Stomach smooth muscle (tissue), 2 donors: ENCODE measurements around the gene MAP3K2.

Source experiments
- H3K27ac ChIP-seq: one replicate; pipeline ENCODE4 v1.7.0; 2013; ENCODE audit warnings: mild to moderate bottlenecking, low read length, inconsistent platforms
- H3K27me3 ChIP-seq, 2 donors: one replicate each; pipeline ENCODE4 v1.7.0; 2013; ENCODE audit warnings: low read length in 2 of 2; ENCODE audit not compliant: insufficient read depth in 2 of 2, control insufficient read depth in 1 of 2
- H3K36me3 ChIP-seq, 2 donors: one replicate each; pipeline ENCODE4 v1.7.0; 2013; ENCODE audit warnings: low read length in 2 of 2; ENCODE audit not compliant: control insufficient read depth in 2 of 2, insufficient read depth in 2 of 2
- H3K4me1 ChIP-seq: one replicate; pipeline ENCODE4 v1.7.0; 2013; ENCODE audit warnings: low read length; ENCODE audit not compliant: control insufficient read depth, insufficient read depth
- H3K4me3 ChIP-seq, 2 donors: one replicate each; pipeline ENCODE4 v1.7.0; 2013; ENCODE audit warnings: low read length in 2 of 2
- H3K9ac ChIP-seq, 2 donors: one replicate each; pipeline ENCODE4 v1.7.0; 2013; ENCODE audit warnings: low read length in 2 of 2, mild to moderate bottlenecking in 1 of 2
- H3K9me3 ChIP-seq, 2 donors: one replicate each; pipeline ENCODE4 v1.7.0; 2013; ENCODE audit warnings: low read length in 2 of 2; ENCODE audit not compliant: control insufficient read depth in 2 of 2
- donor health status: healthy.
- donor health status: Pancreatic carcinoma.

Gene MAP3K2

DNA sequence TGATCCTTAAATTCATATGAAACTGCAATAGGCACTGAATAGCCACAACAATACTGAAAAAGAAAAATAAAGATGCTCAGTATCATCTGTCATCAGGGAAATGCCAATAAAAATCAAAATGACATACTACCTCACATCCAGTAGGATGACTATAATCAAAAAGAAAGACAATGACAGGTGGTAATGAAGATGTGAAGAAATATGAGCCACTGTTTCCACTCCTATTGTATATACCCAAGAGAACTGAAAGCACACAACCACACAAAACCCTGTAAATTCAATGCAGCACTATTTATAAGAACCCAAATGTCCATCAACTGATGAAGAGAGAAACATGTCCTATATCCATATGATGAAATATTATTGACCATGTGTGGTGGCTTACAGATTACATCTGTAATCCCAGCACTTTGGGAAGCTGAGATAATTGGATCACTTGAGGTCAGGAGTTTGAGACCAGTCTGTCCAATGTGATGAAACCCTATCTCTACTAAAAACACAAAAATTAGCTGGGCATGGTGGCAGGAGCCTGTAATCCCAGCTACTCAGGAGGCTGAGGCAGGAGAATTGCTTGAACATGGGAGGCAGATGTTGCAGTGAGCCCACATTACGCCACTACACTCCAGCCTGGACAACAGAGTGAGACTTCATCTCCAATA lies 39.9 kb downstream of the MAP3K2 start:
- Histone ChIP-seq H3K4me1 (no peaks in the 10 kb centered on the region), H3K9ac (no peak overlapping the region), H3K27me3 (no peaks in the 10 kb centered on the region), H3K4me3 (no peak overlapping the region), H3K36me3 (no peaks in the 10 kb centered on the region), H3K27ac (no peak overlapping the region), H3K9me3 (no peaks in the 10 kb centered on the region)

DNA sequence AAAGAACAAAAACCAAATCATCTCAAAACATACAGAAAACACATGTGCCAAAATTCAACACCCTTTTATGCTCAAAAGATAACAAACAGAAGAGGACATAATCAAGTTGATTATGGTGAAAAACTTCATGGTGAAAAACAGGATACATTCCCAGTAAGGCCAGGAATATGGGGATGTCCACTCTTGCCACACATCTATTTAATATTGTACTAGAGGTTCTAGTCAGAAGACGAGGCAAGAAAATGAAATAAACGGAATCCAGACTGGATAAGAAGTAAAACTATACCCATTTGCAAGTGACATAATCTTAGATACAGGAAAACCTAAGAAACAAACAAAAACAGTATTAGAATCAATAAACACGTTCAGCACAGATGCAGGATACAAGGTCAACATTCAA lies 40.8 kb downstream of the MAP3K2 start:
- Histone ChIP-seq H3K27ac (no peak overlapping the region), H3K36me3 (peaks cover 0 to 5% of the 10 kb centered on the region in 2 donors), H3K9me3 (no peaks in the 10 kb centered on the region), H3K9ac (no peak overlapping the region), H3K4me3 (no peak overlapping the region), H3K27me3 (no peaks in the 10 kb centered on the region), H3K4me1 (no peaks in the 10 kb centered on the region)

DNA sequence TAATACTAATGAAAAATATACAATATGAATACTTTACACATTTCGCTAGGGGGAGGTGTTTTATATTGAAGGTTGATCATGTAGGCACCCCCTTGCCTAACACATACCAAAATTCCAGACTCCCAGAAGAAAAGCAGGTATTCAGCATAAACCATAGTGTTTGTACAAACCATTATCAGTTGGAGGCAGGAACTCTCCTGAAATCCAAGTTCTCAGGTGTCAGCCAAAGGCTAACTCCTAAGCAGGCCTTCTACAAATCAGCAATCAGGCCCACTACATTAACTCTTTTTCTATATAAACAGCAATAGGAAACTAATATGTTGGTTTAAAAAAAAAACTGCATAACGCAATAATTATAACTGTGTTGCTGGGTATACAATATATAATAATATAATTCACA lies 44.5 kb downstream of the MAP3K2 start:
- Histone ChIP-seq H3K4me3 (no peak overlapping the region), H3K9ac (no peak overlapping the region), H3K9me3 (no peaks in the 10 kb centered on the region)

DNA sequence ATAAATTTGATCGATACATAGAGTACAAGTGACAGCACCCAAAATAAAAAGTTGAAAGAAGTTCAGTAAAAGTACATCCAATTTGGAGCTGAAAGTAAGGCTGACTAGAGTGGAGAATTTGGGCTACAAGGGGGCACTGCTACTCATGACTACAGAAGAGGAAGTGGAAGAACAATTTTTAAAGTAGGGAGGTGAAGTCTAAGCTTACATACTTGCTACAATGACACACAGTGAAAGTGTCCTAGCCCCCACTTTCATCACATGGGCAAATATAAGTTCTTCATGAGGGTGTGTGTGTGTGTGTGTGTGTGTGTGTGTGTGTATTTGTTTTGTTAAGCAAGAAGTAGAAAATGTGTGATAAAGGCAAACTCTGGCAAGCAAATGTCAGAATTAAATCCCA lies 45.7 kb downstream of the MAP3K2 start:
- H3K36me3 ChIP-seq, result peaks cover under 1 to 6% of the 10 kb centered on the region in 2 donors

More for the DNA sequence above, 44.5 kb downstream of the MAP3K2 start:
- Histone ChIP-seq H3K27ac (no peak overlapping the region), H3K4me1 (no peaks in the 10 kb centered on the region), H3K27me3 (no peaks in the 10 kb centered on the region), H3K36me3 (peaks cover 0 to 6% of the 10 kb centered on the region in 2 donors)

DNA sequence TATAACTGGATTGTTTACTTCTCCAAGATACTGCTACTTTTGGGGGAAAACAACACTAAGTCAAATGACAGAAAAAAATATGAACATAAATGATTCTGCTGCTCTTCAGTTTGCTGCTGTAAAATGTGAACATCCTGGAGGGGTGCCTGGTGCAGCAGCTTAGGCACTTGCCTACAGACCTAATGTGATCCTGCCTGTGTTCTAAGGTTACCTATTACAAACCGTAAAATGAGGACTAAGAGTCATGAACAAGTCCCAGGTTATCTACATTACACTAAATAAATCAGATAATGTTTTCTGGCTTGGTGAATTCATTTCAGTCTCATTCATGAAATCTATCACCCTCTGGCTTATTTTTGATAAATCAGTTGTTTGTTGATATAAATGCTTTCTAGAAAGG lies 55.4 kb downstream of the MAP3K2 start:
- Histone ChIP-seq H3K4me1 (no peaks in the 10 kb centered on the region), H3K9me3 (no peaks in the 10 kb centered on the region), H3K4me3 (no peak overlapping the region), H3K9ac (no peak overlapping the region), H3K27ac (no peak overlapping the region), H3K36me3 (peaks cover 3 to 7% of the 10 kb centered on the region in 2 donors), H3K27me3 (no peaks in the 10 kb centered on the region)

More for the DNA sequence above, 45.7 kb downstream of the MAP3K2 start:
- Histone ChIP-seq H3K27me3 (no peaks in the 10 kb centered on the region), H3K9ac (no peak overlapping the region), H3K27ac (no peak overlapping the region), H3K4me1 (no peaks in the 10 kb centered on the region), H3K9me3 (no peaks in the 10 kb centered on the region), H3K4me3 (no peak overlapping the region)

DNA sequence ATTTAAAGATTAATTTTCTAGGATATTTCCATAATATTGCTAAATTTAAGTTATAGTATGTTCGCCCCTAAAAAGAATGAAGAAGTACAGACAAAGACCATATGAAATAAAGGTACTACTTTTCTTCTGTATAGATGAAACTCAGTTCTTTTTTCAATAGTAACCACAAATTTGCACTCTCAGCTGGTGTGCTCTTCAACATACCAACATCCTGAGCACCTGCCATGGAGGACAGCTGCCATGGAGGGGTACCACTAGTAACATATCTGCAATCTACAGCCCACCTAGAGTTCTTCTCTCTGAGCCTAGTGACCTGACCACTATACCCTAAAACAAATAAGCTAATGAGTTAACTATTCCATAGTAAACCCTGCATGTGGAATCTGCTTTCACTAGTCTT lies 57.0 kb downstream of the MAP3K2 start:
- Histone ChIP-seq H3K27me3 (no peaks in the 10 kb centered on the region), H3K9me3 (no peaks in the 10 kb centered on the region), H3K27ac (no peak overlapping the region), H3K9ac (no peak overlapping the region), H3K36me3 (peaks cover 3% of the 10 kb centered on the region in 2 donors), H3K4me3 (no peak overlapping the region), H3K4me1 (no peaks in the 10 kb centered on the region)

DNA sequence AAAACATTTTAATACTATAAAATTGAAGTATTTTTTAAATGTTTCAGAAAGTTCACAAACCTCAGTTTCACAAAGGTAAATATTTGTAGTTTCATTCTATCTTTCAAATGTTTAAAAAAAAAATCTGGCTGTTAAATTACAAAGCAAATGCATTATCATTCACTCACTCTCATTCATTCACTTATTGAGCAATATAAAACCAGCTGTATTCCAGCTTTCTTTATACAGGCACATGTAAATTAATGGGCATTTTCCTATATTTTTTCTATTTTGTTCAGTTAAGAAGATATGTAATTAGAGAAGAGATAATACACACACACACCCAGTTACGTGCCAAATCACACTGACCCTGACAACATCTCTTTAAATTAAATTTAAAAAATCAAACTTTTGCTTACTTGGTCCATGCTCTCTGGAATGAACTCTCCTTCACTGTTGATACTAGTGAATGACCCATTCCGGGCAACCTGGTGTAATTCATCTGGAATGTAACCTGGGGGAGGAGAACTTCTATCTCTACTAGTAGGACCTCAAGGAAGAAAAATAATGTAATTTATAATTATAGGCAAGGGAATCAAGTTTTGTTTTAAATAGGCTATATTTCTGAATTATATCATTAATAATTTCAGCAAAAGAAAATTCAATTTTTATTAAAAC lies 61.4 kb downstream of the MAP3K2 start:
- Histone ChIP-seq H3K4me1 (no peaks in the 10 kb centered on the region), H3K36me3 (peaks cover 9 to 18% of the 10 kb centered on the region in 2 donors), H3K27me3 (no peaks in the 10 kb centered on the region), H3K27ac (no peak overlapping the region), H3K9ac (no peak overlapping the region), H3K9me3 (no peaks in the 10 kb centered on the region), H3K4me3 (no peak overlapping the region)

DNA sequence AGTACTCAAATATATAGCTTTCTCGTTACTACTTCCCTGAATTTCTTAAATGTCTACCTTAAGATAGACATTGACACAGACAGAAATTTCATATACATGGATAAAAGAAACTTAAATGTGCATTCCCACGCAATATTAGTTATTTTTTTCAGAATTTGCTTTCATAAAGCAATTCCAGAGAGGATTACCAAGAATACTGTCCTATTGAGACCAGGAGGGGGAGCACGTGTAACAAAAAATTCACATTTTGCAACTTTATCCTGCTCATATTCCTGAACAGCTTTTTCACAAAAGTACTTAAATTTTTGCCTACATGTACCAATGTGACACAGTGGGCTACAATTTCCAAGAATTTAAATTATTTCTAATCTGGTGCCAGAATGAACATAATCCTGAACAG lies 63.1 kb downstream of the MAP3K2 start:
- peaks cover 0 to 3% of the 10 kb centered on the region in 2 donors for H3K9me3 ChIP-seq
- H3K4me1 ChIP-seq, result no peaks in the 10 kb centered on the region
- no peak overlapping the region for H3K27ac ChIP-seq
- no peak overlapping the region for H3K4me3 ChIP-seq
- peaks cover 16 to 27% of the 10 kb centered on the region in 2 donors for H3K36me3 ChIP-seq
- H3K9ac ChIP-seq, result no peak overlapping the region
- H3K27me3 ChIP-seq, result no peaks in the 10 kb centered on the region

DNA sequence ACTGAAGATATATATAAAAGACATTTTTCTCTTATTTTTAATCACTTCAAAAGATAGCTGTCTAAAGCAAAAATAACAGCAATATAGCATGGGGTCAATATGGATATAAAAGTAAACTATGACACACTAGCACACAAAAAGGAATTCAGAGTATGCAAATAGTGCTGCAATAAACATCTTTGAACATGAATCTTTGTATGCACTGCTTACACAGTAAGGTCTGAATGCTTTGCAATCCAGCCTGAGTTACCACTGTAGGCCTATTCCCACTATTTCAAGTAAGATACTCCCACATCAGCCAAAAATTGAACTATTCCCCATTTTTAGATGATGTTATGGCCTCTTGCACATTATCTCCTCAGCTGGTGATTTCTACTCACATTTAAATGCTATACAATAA lies 66.5 kb downstream of the MAP3K2 start:
- no peak overlapping the region for H3K27ac ChIP-seq
- peaks cover 29 to 36% of the 10 kb centered on the region in 2 donors for H3K36me3 ChIP-seq
- no peak overlapping the region for H3K4me3 ChIP-seq
- H3K4me1 ChIP-seq, result no peaks in the 10 kb centered on the region
- H3K9ac ChIP-seq, result no peak overlapping the region
- peaks cover 0 to 3% of the 10 kb centered on the region in 2 donors for H3K9me3 ChIP-seq
- H3K27me3 ChIP-seq, result no peaks in the 10 kb centered on the region

DNA sequence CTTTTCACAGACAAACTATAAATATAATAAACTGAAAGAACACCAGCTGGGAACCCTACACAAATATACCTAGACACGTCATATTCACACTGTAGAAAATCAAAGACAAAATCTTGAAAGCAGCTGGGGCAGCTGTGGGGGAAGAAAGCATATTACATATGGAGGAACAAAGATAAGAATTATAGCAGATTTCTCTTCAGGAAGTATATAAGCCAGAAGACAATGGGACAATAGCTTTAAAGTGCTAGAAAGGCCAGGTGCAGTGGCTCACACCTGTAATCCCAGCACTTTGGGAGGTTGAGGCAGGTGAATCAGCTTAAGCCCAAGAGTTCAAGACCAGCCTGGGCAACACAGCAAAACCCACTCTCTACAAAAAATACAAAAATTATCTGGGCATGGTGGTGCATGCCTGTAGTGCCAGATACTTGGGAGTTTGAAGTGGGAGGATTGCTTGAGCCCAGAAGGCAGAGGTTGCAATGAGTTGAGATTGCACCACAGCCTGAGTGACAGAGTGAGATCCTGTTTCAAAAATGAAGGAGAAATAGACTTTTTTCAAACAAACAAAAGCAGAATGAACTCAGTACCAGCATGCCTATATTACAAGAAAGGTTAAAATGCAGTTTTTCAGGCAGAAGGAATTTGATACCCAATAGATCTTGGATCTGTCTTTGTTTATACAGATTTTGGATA lies 67.0 kb downstream of the MAP3K2 start:
- no peak overlapping the region for H3K4me3 ChIP-seq
- peaks cover 30 to 37% of the 10 kb centered on the region in 2 donors for H3K36me3 ChIP-seq
- no peaks in the 10 kb centered on the region for H3K27me3 ChIP-seq
- H3K4me1 ChIP-seq, result no peaks in the 10 kb centered on the region
- H3K9ac ChIP-seq, result no peak overlapping the region
- H3K9me3 ChIP-seq, result peaks cover 0 to 3% of the 10 kb centered on the region in 2 donors
- no peak overlapping the region for H3K27ac ChIP-seq
